ENCODE results near the gene SLC35E2B. TPM values are rescaled to one million over a fixed set of nuclear protein-coding genes. Genes with fewer than 3 reads are reported as not detected.

The SLC35E2B gene
- total and polyA plus RNA-seq, 2 of the 13 experiments (the other 11 are each of a cell fraction or from before 2014, with no cell fraction given) = 14.1 to 19.7 TPM

DNA sequence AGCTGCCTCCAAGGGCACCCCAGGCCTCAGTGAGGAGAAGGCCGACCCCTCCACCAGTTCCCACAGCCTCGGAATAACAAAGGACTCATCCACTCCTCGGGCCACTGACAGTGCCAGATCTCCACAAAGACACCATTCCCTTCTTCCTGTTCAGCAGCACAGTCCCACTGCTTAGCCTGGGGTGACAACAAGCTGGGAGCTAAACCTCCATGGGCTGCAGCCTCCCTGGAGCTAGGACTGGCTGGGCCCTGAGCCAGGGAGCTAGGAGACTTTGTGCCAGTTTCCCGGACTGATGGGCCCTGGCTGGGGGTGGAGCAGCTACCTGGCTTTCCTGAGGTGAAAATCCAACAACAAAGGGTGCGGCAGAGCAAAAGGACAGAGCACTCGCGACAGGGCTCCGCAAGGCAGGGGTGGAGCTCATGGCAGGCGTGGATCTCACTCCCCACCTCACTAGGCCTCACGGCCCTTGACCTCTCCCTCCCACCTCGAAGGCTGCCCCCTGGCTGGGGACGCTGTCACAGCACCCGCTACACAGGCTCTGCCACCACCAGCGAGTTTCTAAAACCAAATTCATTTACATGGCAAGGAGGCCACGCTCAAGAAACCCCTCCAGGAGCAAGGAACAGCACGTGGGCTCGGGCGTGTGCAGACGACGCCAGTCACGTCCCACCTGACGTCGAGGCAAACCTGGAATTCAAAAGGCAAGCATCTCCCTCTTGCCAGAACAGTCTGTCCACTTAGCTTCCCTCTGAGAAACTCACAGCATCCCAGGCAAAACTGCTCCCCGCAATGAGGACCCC, 13.8 kb downstream of the SLC35E2B start (continued):
- TF ChIP-seq, protein P1, sequence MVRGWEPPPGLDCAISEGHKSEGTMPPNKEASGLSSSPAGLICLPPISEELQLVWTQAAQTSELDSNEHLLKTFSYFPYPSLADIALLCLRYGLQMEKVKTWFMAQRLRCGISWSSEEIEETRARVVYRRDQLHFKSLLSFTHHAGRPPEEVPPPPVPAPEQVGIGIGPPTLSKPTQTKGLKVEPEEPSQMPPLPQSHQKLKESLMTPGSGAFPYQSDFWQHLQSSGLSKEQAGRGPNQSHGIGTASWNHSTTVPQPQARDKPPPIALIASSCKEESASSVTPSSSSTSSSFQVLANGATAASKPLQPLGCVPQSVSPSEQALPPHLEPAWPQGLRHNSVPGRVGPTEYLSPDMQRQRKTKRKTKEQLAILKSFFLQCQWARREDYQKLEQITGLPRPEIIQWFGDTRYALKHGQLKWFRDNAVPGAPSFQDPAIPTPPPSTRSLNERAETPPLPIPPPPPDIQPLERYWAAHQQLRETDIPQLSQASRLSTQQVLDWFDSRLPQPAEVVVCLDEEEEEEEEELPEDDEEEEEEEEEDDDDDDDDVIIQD (CRISPR knock-in tag; IDR thresholded peaks at IDR 0.05; ENCODE audit: low read depth) = 0 out of 2 replicates have a peak, but pooled peaks have one; percentile 27
- peak; percentile 38; the same call in 1 of the 2 replicates for TF ChIP-seq ISL2 (CRISPR knock-in tag; IDR thresholded peaks at IDR 0.05)
- no peak for TF ChIP-seq RFX1 (IDR thresholded peaks at IDR 0.05)
- TF ChIP-seq, protein P2, sequence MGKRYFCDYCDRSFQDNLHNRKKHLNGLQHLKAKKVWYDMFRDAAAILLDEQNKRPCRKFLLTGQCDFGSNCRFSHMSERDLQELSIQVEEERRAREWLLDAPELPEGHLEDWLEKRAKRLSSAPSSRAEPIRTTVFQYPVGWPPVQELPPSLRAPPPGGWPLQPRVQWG (CRISPR knock-in tag; IDR thresholded peaks at IDR 0.05; ENCODE audit: borderline replicate concordance, low read depth) = no peak
- TF ChIP-seq SP1 (IDR thresholded peaks at IDR 0.05) = no peak
- TF ChIP-seq SP1 (CRISPR knock-in tag; IDR thresholded peaks at IDR 0.05) = peak; percentile 45; the same call in 1 of the 2 replicates
- TF ChIP-seq SMYD3 (CRISPR knock-in tag; IDR thresholded peaks at IDR 0.05) = no peak
- TF ChIP-seq ZNF670 (CRISPR knock-in tag; IDR thresholded peaks at IDR 0.05; ENCODE audit: borderline replicate concordance) = no peak
- TF ChIP-seq, protein P3, sequence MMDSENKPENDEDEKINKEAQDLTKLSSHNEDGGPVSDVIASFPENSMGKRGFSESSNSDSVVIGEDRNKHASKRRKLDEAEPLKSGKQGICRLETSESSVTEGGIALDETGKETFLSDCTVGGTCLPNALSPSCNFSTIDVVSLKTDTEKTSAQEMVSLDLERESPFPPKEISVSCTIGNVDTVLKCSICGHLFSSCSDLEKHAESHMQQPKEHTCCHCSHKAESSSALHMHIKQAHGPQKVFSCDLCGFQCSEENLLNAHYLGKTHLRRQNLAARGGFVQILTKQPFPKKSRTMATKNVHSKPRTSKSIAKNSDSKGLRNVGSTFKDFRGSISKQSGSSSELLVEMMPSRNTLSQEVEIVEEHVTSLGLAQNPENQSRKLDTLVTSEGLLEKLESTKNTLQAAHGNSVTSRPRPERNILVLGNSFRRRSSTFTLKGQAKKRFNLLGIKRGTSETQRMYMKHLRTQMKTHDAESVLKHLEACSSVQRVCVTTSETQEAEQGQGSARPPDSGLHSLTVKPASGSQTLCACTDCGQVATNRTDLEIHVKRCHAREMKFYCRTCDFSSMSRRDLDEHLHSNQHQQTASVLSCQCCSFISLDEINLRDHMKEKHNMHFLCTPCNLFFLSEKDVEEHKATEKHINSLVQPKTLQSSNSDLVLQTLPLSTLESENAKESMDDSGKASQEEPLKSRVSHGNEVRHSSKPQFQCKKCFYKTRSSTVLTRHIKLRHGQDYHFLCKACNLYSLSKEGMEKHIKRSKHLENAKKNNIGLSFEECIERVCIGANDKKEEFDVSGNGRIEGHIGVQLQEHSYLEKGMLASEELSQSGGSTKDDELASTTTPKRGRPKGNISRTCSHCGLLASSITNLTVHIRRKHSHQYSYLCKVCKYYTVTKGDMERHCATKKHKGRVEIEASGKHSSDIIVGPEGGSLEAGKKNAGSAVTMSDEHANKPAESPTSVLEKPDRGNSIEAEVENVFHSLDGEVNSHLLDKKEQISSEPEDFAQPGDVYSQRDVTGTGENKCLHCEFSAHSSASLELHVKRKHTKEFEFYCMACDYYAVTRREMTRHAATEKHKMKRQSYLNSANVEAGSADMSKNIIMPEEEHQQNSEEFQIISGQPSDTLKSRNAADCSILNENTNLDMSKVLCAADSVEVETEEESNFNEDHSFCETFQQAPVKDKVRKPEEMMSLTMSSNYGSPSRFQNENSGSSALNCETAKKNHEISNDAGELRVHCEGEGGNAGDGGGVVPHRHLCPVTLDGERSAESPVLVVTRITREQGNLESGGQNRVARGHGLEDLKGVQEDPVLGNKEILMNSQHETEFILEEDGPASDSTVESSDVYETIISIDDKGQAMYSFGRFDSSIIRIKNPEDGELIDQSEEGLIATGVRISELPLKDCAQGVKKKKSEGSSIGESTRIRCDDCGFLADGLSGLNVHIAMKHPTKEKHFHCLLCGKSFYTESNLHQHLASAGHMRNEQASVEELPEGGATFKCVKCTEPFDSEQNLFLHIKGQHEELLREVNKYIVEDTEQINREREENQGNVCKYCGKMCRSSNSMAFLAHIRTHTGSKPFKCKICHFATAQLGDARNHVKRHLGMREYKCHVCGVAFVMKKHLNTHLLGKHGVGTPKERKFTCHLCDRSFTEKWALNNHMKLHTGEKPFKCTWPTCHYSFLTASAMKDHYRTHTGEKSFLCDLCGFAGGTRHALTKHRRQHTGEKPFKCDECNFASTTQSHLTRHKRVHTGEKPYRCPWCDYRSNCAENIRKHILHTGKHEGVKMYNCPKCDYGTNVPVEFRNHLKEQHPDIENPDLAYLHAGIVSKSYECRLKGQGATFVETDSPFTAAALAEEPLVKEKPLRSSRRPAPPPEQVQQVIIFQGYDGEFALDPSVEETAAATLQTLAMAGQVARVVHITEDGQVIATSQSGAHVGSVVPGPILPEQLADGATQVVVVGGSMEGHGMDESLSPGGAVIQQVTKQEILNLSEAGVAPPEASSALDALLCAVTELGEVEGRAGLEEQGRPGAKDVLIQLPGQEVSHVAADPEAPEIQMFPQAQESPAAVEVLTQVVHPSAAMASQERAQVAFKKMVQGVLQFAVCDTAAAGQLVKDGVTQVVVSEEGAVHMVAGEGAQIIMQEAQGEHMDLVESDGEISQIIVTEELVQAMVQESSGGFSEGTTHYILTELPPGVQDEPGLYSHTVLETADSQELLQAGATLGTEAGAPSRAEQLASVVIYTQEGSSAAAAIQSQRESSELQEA (CRISPR knock-in tag; IDR thresholded peaks at IDR 0.05; ENCODE audit: not compliant biosample characterization) = no peak
- TF ChIP-seq ZNF496 (CRISPR knock-in tag; IDR thresholded peaks at IDR 0.05; ENCODE audit: insufficient replicate concordance) = no peak
- no peak for TF ChIP-seq ZNF136 (CRISPR knock-in tag; IDR thresholded peaks at IDR 0.05; ENCODE audit: low read depth)
- TF ChIP-seq ZFP36L1 (CRISPR knock-in tag; IDR thresholded peaks at IDR 0.05) = no peak
- peak; percentile 81; the same call in 1 of the 2 replicates for TF ChIP-seq HOXA3 (CRISPR knock-in tag; IDR thresholded peaks at IDR 0.05)
- peak; percentile 40 for TF ChIP-seq TEAD3 (CRISPR knock-in tag; optimal IDR thresholded peaks at IDR 0.05; ENCODE audit: borderline replicate concordance)
- TF ChIP-seq ZNF7 (CRISPR knock-in tag; IDR thresholded peaks at IDR 0.05) = peak; percentile 91
- TF ChIP-seq MZF1 (CRISPR knock-in tag; IDR thresholded peaks at IDR 0.05; ENCODE audit: borderline replicate concordance) = 0 out of 2 replicates have a peak, but pooled peaks have one; percentile 18
- TF ChIP-seq PAX8 (CRISPR knock-in tag; IDR thresholded peaks at IDR 0.05; ENCODE audit: borderline replicate concordance) = no peak
- TF ChIP-seq ZKSCAN1 (IDR thresholded peaks at IDR 0.05; ENCODE audit: low read length) = no peak

All from HepG2 (cell line).